Calu3 (cell line): ENCODE measurements around the gene ADA. TPM values are rescaled to one million over a fixed set of nuclear protein-coding genes. Genes with fewer than 3 reads are reported as not detected.

ENCODE experiments used
- BruUV-seq: library from RNA; stranded (reverse); fragments of 400-500 nt; replicated peaks from 2 replicates; lab custom pipeline; 2021; lab: Mats Ljungman, UMichigan
- CTCF ChIA-PET: fragments of 300-600 bp; sonication (Branson Sonifier 250); formaldehyde crosslinking; loops from one replicate; lab custom pipeline; 2022; ENCODE audit warnings: antibody characterized with exemption; lab: Charles Lee
- DNase-seq: peaks from one replicate; pipeline ENCODE4 v3.0.0; 2022
- H3K27ac Mint-ChIP-seq: one replicate; pipeline ENCODE4 v1.8.0; 2022; ENCODE audit warnings: mixed read lengths; ENCODE audit not compliant: unreplicated experiment
- H3K27me3 Mint-ChIP-seq: one replicate; pipeline ENCODE4 v1.8.0; 2022; ENCODE audit warnings: mixed read lengths; ENCODE audit not compliant: unreplicated experiment
- H3K36me3 Mint-ChIP-seq: one replicate; pipeline ENCODE4 v1.8.0; 2022; ENCODE audit warnings: mild to moderate bottlenecking, moderate library complexity, mixed read lengths; ENCODE audit not compliant: insufficient read depth, unreplicated experiment
- H3K4me1 Mint-ChIP-seq: one replicate; pipeline ENCODE4 v1.8.0; 2022; ENCODE audit warnings: mild to moderate bottlenecking, low read depth, mixed read lengths; ENCODE audit not compliant: unreplicated experiment
- H3K4me3 Mint-ChIP-seq: one replicate; pipeline ENCODE4 v1.8.0; 2022; ENCODE audit warnings: mild to moderate bottlenecking, low read depth, moderate library complexity, mixed read lengths; ENCODE audit not compliant: unreplicated experiment
- H3K9me3 Mint-ChIP-seq: one replicate; pipeline ENCODE4 v1.8.0; 2022; ENCODE audit warnings: low read depth, mixed read lengths; ENCODE audit not compliant: unreplicated experiment
- intact Hi-C: fragments of 100-400 bp; cut with micrococcal nuclease; formaldehyde crosslinking; loops from one replicate; pipeline ENCODE4 v1.10.0; 2022; ENCODE audit not compliant: unreplicated experiment
- total RNA-seq: library from RNA; stranded (reverse); gene quantifications from 2 replicates; pipeline ENCODE4 v1.2.3, GENCODE V29; 2022
- TF ChIP-seq, protein P1 (sequence below): fragments of 200-600 bp; IDR thresholded peaks from one replicate; pipeline ENCODE4 v1.8.0; 2022; ENCODE audit warnings: antibody characterized with exemption; ENCODE audit not compliant: unreplicated experiment

Gene ADA
- total RNA-seq, 1 experiment from 2014 or later: 7.5 TPM

DNA sequence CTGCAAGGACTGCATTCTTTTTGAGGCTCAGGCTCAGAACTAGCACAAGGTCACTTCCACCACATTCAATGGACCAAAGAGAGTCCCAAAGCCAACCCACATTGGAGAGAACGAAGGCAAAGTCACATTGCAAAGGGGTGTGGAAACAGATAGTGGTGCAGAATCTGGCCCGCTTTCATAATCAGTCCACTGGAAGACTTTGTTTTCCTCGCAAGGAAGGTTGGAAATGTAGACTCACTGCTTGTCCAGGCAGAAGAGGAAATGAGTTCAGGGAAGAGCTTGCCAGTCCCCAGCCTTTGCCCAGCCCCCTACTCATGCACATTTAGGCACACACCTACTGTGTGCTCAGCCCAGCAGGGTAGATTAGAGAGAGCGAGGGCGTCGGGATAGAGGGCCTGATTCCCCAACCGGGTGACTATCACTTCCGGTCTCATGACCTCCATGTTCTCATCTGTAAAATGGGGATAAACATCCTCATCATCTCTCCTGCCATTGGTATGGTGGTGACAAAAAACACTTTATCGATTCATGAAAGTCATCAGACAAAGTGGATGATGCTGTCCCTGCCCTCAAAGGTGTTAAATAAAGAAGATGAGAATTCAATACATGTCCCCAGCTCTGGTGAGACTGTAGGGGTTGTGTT, 39.4 kb upstream of the ADA start:
- Mint-ChIP-seq H3K4me3 (no peak overlapping the region), H3K27ac (peak overlapping the region; percentile 88), H3K4me1 (peaks cover 61% of the 10 kb centered on the region), H3K27me3 (no peaks in the 10 kb centered on the region), H3K9me3 (peaks cover 2% of the 10 kb centered on the region), H3K36me3 (peaks cover 22% of the 10 kb centered on the region)
- CTCF ChIA-PET: interaction anchor here (0.6 to 4.1 kb wide), 3 partner anchors 7 to 587 kb away, joined by 3 to 23 read pairs (median 3); no protein-coding TSS in a partner anchor
- TF ChIP-seq, protein P1, sequence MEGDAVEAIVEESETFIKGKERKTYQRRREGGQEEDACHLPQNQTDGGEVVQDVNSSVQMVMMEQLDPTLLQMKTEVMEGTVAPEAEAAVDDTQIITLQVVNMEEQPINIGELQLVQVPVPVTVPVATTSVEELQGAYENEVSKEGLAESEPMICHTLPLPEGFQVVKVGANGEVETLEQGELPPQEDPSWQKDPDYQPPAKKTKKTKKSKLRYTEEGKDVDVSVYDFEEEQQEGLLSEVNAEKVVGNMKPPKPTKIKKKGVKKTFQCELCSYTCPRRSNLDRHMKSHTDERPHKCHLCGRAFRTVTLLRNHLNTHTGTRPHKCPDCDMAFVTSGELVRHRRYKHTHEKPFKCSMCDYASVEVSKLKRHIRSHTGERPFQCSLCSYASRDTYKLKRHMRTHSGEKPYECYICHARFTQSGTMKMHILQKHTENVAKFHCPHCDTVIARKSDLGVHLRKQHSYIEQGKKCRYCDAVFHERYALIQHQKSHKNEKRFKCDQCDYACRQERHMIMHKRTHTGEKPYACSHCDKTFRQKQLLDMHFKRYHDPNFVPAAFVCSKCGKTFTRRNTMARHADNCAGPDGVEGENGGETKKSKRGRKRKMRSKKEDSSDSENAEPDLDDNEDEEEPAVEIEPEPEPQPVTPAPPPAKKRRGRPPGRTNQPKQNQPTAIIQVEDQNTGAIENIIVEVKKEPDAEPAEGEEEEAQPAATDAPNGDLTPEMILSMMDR: no peak
- intact Hi-C loops: no loop called here
- DNase-seq: no peak
- BruUV-seq: no TSS peak

DNA sequence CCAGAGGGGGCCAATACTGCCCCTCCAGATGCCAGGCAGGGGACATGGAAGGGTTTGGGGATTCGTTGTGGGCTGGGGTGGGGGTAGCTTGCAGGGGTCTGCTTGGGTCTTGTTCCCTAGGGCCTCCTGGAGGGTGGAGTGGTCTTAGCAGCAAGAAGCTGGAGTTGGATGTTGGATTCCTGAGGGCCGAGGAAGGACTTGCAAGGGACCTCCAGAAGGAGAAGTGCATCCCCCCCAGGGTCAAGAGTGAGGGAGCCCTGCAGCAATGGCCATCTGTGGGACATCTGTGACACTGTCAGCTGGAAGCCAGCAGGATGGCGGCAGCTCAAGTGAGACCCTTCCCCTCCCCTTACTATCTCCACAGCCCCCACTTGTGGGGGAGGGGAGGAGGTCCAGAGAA, 38.3 kb upstream of the ADA start:
- Mint-ChIP-seq H3K27me3 (no peaks in the 10 kb centered on the region), H3K4me1 (peaks cover 59% of the 10 kb centered on the region), H3K36me3 (peaks cover 22% of the 10 kb centered on the region), H3K9me3 (peaks cover 2% of the 10 kb centered on the region), H3K4me3 (no peak overlapping the region), H3K27ac (peak overlapping the region; percentile 27)
- TF ChIP-seq, protein P1: no peak
- intact Hi-C loops: no loop called here
- DNase-seq: no peak
- BruUV-seq: no TSS peak
- CTCF ChIA-PET: interaction anchor here (1.5 to 1.6 kb wide), 2 partner anchors 39 to 44 kb away, joined by 4 to 5 read pairs; no protein-coding TSS in a partner anchor

DNA sequence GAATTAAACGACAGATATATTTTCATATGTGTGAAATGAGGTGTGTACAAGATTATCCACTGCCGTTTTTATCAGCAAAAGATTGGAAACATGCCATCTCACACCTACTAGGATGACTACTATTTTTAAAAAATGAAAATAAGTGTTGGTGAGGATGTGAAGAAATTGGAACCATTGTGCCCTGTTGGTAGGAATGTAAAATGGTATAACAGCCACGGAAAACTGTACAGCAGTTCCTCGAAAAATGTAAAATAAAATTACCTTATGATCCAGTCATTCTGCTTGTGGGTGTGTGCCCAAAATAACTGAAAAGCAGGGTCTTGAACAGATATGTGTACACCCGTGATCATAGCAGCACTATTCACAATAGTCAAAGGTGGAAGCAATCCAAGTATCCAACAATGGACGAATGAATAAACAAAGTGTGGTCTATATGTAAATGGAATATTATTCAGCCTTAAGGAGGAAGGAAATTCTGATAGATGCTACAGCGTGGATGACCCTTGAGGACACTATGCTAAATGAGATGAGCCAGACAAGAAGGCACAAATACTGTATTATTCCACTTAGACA, 36.6 kb upstream of the ADA start:
- peaks cover 64% of the 10 kb centered on the region for H3K4me1 Mint-ChIP-seq
- TF ChIP-seq, protein P1: peak; percentile 8
- no TSS peak for BruUV-seq
- H3K4me3 Mint-ChIP-seq: no peak overlapping the region
- H3K27me3 Mint-ChIP-seq: no peaks in the 10 kb centered on the region
- peaks cover 21% of the 10 kb centered on the region for H3K36me3 Mint-ChIP-seq
- peaks cover 2% of the 10 kb centered on the region for H3K9me3 Mint-ChIP-seq
- CTCF ChIA-PET: interaction anchor here (1.6 kb wide), 1 partner anchor 45 kb away, joined by 4 read pairs; no protein-coding TSS in a partner anchor
- no peak overlapping the region for H3K27ac Mint-ChIP-seq
- intact Hi-C loops: no loop called here
- DNase-seq: no peak

DNA sequence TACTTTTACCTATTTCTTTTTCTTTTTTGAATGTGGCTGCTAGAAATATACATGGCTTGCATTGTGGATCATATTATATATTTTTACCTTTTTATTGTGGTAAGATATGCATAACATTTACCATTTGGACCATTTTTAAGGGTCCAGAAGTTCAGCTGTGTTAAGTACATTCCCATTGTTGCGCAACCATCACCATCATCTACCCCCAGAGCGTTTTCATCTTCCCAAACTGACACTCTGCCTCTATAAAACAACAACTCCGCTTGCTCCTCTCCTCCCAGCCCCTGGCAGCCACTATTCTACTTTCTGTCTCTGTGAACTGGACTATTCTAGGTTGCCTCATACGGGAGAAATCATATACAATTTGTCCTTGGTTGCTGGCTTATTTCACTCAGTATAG, 35.4 kb upstream of the ADA start:
- H3K4me1 Mint-ChIP-seq: peaks cover 52% of the 10 kb centered on the region
- no peak overlapping the region for H3K27ac Mint-ChIP-seq
- intact Hi-C loops: no loop called here
- no peak for DNase-seq
- H3K9me3 Mint-ChIP-seq: peaks cover 2% of the 10 kb centered on the region
- peaks cover 12% of the 10 kb centered on the region for H3K36me3 Mint-ChIP-seq
- no peaks in the 10 kb centered on the region for H3K27me3 Mint-ChIP-seq
- H3K4me3 Mint-ChIP-seq: no peak overlapping the region
- TF ChIP-seq, protein P1: no peak
- BruUV-seq: no TSS peak
- CTCF ChIA-PET: no interaction called here
